Common myeloid progenitor, CD34-positive (primary cell): ENCODE results near the gene FAM229B.
A peak's percentile ranks its signal among the peaks of the same experiment; 100 is the strongest.

ENCODE experiments used
- CTCF ChIA-PET: fragments of 350-600 bp; sonication (Branson Sonifier 250); formaldehyde crosslinking; loops from one replicate; lab custom pipeline; 2021; ENCODE audit warnings: antibody characterized with exemption; lab: Charles Lee
- POLR2A ChIA-PET: fragments of 350-600 bp; sonication (Branson Sonifier 250); formaldehyde crosslinking; loops from one replicate; lab custom pipeline; 2021; ENCODE audit warnings: antibody characterized with exemption; lab: Charles Lee
- DNase-seq, 3 donors: peaks; one replicate each; pipeline versions ENCODE4 v3.0.0 to v3.0.0-alpha.2; 2013
- H3K27ac ChIP-seq, 2 experiments: 1 replicate in 1 of 2; 2 replicates in 1 of 2; pipeline ENCODE4 v1.7.0; 2013; ENCODE audit warnings: inconsistent platforms in 2 of 2, low read length in 2 of 2, mild to moderate bottlenecking in 2 of 2, low read depth in 1 of 2, moderate library complexity in 1 of 2; ENCODE audit not compliant: severe bottlenecking in 2 of 2, insufficient read depth in 1 of 2, poor library complexity in 1 of 2
- H3K27me3 ChIP-seq, 5 experiments: replicated peaks in 2 of 5; 1 replicate in 3 of 5; 2 replicates in 2 of 5; pipeline versions ENCODE4 v1.6.1 to v1.7.0; 2013; ENCODE audit warnings: low read length in 4 of 5, mild to moderate bottlenecking in 2 of 5, moderate library complexity in 2 of 5, inconsistent platforms in 1 of 5; ENCODE audit not compliant: insufficient read depth in 5 of 5, control insufficient read depth in 4 of 5
- H3K36me3 ChIP-seq, 4 experiments: 1 replicate in 2 of 4; 2 replicates in 2 of 4; pipeline versions ENCODE4 v1.6.1 to v1.7.0; 2013; ENCODE audit warnings: low read length in 3 of 4, control low read depth in 1 of 4, mild to moderate bottlenecking in 1 of 4; ENCODE audit not compliant: control insufficient read depth in 4 of 4, insufficient read depth in 4 of 4
- H3K4me1 ChIP-seq, 4 experiments: 1 replicate in 3 of 4; 2 replicates in 1 of 4; pipeline versions ENCODE4 v1.6.1 to v1.7.1; 2013; ENCODE audit warnings: low read length in 3 of 4, mild to moderate bottlenecking in 3 of 4, control low read depth in 1 of 4, inconsistent platforms in 1 of 4, moderate library complexity in 1 of 4; ENCODE audit not compliant: control insufficient read depth in 4 of 4, insufficient read depth in 4 of 4; ENCODE audit errors: control extremely low read depth in 1 of 4
- H3K4me3 ChIP-seq, 7 experiments: 1 replicate in 4 of 7; 2 replicates in 3 of 7; pipeline versions ENCODE4 v1.5.1 to v1.7.0; 2013; ENCODE audit warnings: mild to moderate bottlenecking in 7 of 7, low read length in 6 of 7, moderate library complexity in 6 of 7, inconsistent platforms in 2 of 7, low read depth in 2 of 7, control low read depth in 1 of 7; ENCODE audit not compliant: insufficient read depth in 4 of 7, control insufficient read depth in 1 of 7; ENCODE audit errors: extremely low read depth in 1 of 7
- H3K9me3 ChIP-seq, 5 experiments: 1 replicate in 4 of 5; 2 replicates in 1 of 5; pipeline versions ENCODE4 v1.6.1 to v1.7.1; 2013; ENCODE audit warnings: low read length in 4 of 5, mild to moderate bottlenecking in 2 of 5, inconsistent platforms in 1 of 5, low read depth in 1 of 5, moderate library complexity in 1 of 5; ENCODE audit not compliant: control insufficient read depth in 4 of 5, insufficient read depth in 2 of 5; ENCODE audit errors: control extremely low read depth in 1 of 5
- WGBS: methylation state at CpG from one replicate; pipeline ENCODE4 v1.1.5; 2013; ENCODE audit not compliant: insufficient coverage; 5-methylcytosine and 5-hydroxymethylcytosine counted together

FAM229B gene

GRCh38 chr6:112148103-112148502 lies 60.7 kb downstream of the FAM229B start:
- CTCF ChIA-PET, result no interaction called here
- WGBS, result 98% methylated on average over 5 of the region's 6 CpGs
- H3K27ac ChIP-seq, result no peak overlapping the region
- no peak for DNase-seq
- H3K36me3 ChIP-seq, result no peaks in the 10 kb centered on the region
- H3K4me3 ChIP-seq, result no peak overlapping the region
- no peaks in the 10 kb centered on the region for H3K27me3 ChIP-seq
- H3K9me3 ChIP-seq, result no peaks in the 10 kb centered on the region
- H3K4me1 ChIP-seq, result peaks cover 0 to 4% (median 0%) of the 10 kb centered on the region in 4 experiments
- POLR2A ChIA-PET, result no interaction called here

- DNase-seq, result peak in 2 of 3 donors; percentile 34 to 47
- 0% methylated on average over 1 of the region's 1 CpG for WGBS
- ChIA-PET POLR2A (no interaction called here), CTCF (interaction anchor here (1.2 kb wide), 1 partner anchor 9 kb away, joined by 4 read pairs; no protein-coding TSS in a partner anchor)
- Histone ChIP-seq H3K9me3 (no peaks in the 10 kb centered on the region), H3K27ac (no peak overlapping the region), H3K27me3 (no peaks in the 10 kb centered on the region), H3K4me1 (peaks cover 0 to 4% (median 0%) of the 10 kb centered on the region in 4 experiments), H3K4me3 (no peak overlapping the region), H3K36me3 (no peaks in the 10 kb centered on the region)
Observed at GRCh38 chr6:112149236-112149635, 61.8 kb downstream of the FAM229B start.

DNA sequence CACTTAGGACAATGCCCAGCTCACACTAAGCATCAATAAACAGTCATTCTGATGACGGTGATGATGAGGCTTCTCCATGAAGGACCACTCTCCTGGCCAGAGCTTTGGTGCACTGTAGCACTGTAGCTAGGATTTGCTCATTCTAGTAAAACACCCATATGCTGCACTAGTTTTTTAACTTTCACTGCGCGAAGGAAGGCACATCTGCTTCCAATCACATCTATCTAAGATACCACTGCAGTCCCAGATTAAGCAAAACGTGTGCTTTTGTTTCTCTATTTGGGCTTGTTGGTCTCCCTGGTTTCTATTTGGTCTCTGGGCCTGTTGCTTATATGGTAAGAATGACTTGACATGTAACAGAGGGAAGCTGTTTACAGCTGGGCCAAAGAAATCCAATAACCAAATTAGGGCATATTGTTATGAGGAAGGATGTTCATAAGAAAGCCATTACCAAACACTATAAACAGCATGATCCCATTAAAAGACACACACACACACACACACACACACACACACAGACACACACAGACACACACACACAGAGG lies 62.4 kb downstream of the FAM229B start:
- Histone ChIP-seq H3K36me3 (no peaks in the 10 kb centered on the region), H3K27ac (no peak overlapping the region), H3K4me3 (no peak overlapping the region), H3K9me3 (no peaks in the 10 kb centered on the region), H3K27me3 (no peaks in the 10 kb centered on the region), H3K4me1 (peaks cover 0 to 4% (median 0%) of the 10 kb centered on the region in 4 experiments)
- DNase-seq, result peak in 2 of 3 donors; percentile 54 to 62
- WGBS, result 94% methylated on average over 3 of the region's 4 CpGs
- POLR2A ChIA-PET, result no interaction called here
- CTCF ChIA-PET, result interaction anchor here (1.2 kb wide), 1 partner anchor 10 kb away, joined by 4 read pairs; no protein-coding TSS in a partner anchor

DNA sequence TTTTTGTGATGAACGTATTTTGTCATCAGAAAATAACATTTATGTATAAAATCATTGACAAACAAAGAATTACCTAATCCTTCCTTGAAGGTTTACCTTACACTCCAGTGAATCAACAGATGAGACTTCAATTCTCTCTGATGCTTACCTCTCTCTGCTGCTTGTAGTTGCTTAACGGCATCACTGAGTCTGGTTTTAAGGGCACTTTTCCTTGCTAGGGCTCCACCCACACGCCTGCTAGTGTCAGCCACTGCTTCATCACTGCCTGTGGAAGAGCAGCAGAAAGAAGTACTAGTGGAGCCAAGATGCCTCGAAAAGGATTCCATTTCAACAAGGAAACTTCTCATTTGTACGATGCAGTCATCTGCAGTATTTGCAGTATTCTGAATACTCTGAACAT lies 63.0 kb downstream of the FAM229B start:
- 100% methylated on average over 3 of the region's 5 CpGs for WGBS
- no peaks in the 10 kb centered on the region for H3K27me3 ChIP-seq
- no peak overlapping the region for H3K4me3 ChIP-seq
- H3K9me3 ChIP-seq, result no peaks in the 10 kb centered on the region
- POLR2A ChIA-PET, result no interaction called here
- CTCF ChIA-PET, result interaction anchor here (1.2 to 1.4 kb wide), 2 partner anchors 10 to 13 kb away, joined by 4 to 8 read pairs; no protein-coding TSS in a partner anchor
- peaks cover 0 to 4% (median under 1%) of the 10 kb centered on the region in 4 experiments for H3K4me1 ChIP-seq
- no peak overlapping the region for H3K27ac ChIP-seq
- no peaks in the 10 kb centered on the region for H3K36me3 ChIP-seq
- DNase-seq, result no peak
